Choroid plexus epithelial cell (primary cell): ENCODE data around the gene AMACR.
"Not testable (repeated sequence)": the region's sequence is repeated elsewhere in the genome, so short reads cannot be mapped to it uniquely, and the experiment has no call there.

Experiments used
- DNase-seq: peaks from one replicate; pipeline ENCODE4 v3.0.0-alpha.2; 2010; ENCODE audit warnings: low read depth
- H3K4me3 ChIP-seq: 2 replicates; pipeline ENCODE4 v1.5.1; 2011; ENCODE audit warnings: low read depth, mild to moderate bottlenecking, control low read depth, low read length, moderate library complexity
- TF ChIP-seq, protein P1 (sequence below): conservative IDR thresholded peaks from 2 replicates; pipeline ENCODE4 v1.5.1; 2011; ENCODE audit warnings: low read depth, mild to moderate bottlenecking, control low read depth, inconsistent platforms, low read length, moderate library complexity

Gene AMACR

DNA sequence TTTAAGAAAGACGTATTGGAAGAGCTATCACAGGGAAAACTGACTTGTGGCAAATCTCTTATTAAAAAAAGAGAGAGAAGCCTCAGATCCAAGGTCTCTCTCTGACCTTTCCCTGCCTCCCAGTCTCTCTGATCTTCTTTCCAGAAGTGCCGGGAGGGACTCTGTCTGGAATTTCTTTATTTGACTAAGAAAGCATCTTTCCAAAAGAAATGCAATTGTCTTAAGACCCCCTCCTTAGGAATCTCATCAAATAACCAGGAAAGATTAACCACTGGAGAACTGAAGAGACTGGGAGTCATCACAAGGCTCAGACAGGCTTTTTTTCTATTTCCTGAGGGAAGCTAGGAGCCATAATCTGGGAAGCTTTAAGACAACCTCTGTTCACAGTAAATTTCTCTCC is 30.5 kb upstream of the AMACR start:
- TF ChIP-seq, protein P1, sequence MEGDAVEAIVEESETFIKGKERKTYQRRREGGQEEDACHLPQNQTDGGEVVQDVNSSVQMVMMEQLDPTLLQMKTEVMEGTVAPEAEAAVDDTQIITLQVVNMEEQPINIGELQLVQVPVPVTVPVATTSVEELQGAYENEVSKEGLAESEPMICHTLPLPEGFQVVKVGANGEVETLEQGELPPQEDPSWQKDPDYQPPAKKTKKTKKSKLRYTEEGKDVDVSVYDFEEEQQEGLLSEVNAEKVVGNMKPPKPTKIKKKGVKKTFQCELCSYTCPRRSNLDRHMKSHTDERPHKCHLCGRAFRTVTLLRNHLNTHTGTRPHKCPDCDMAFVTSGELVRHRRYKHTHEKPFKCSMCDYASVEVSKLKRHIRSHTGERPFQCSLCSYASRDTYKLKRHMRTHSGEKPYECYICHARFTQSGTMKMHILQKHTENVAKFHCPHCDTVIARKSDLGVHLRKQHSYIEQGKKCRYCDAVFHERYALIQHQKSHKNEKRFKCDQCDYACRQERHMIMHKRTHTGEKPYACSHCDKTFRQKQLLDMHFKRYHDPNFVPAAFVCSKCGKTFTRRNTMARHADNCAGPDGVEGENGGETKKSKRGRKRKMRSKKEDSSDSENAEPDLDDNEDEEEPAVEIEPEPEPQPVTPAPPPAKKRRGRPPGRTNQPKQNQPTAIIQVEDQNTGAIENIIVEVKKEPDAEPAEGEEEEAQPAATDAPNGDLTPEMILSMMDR: no peak
- DNase-seq: no peak
- no peak overlapping the region for H3K4me3 ChIP-seq

DNA sequence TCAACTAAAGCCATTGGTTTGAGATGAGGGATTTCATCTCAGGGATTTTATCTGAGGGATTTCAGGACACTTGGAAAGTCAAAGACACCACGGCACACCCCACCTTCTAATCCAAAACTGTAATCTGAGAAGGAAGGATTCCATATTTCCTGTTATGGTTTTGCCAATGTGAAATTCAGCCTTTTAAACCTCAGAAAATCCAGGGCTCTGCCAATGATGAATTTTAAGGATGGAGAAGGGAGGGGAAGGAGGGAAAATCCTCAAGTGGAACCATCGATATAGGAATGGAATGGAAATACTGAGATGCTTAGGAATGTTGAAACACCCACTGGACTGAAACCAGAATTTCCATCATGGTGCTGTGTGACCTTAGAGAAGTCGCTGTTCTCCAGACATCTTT is 29.9 kb upstream of the AMACR start:
- no peak for DNase-seq
- TF ChIP-seq, protein P1: no peak
- H3K4me3 ChIP-seq: no peak overlapping the region

DNA sequence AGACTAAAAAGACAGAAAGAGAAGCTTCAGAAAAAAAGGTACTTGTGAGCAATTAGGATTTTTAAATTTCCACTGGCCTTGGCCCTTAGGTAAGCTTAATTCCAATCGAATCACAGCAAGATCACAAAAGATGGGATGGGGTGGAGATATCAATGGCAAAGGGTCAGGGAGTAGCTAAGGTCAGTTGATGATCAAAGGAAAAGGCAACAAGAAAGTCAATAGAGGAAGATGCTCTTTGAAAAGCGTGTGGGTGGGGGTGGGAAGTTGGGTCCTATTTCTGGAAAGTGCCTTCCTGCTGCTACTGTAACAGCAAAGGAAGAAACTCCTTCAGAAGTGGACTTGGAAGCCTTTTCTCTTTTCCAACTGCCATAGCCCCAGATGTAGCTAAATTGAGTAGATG is 27.9 kb upstream of the AMACR start:
- DNase-seq: no peak
- no peak overlapping the region for H3K4me3 ChIP-seq
- TF ChIP-seq, protein P1: no peak

DNA sequence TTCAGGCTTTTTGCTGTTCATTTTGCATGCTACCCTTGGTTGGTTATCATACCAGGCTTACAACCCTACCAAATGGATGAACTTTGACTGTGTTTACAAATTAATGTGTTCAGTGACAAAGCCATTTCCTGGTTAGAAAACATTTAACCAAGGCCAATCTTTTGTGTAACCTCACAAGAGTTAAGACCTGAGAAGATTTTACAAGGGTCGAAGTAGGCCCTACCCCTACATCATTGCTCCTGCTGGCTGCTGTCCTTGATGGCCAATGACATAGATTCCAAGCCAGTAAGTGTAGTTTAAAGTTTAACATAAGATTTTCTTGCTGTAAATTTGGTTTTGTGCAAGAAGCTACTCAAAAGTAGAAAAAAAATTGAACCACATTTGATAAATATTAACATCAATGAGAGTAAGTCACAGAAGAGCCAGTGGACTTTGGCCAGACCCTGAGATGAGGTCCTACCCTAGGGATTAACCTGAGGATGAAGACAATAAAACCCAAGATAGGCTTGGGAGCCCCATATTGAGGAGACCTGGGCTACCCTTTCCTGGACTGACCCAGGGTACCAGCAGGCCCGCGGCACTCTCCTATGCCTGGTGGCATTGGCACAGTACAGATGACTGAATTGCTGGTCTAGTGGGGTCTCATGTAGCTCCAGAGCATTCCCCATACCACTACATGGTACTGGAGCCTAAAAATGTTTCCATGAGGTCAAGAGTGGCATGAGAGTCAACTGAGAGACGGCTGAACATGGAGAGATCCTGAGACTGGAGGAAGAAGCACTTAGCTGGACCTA is 26.9 kb upstream of the AMACR start:
- no peak overlapping the region for H3K4me3 ChIP-seq
- TF ChIP-seq, protein P1: no peak
- DNase-seq: no peak

DNA sequence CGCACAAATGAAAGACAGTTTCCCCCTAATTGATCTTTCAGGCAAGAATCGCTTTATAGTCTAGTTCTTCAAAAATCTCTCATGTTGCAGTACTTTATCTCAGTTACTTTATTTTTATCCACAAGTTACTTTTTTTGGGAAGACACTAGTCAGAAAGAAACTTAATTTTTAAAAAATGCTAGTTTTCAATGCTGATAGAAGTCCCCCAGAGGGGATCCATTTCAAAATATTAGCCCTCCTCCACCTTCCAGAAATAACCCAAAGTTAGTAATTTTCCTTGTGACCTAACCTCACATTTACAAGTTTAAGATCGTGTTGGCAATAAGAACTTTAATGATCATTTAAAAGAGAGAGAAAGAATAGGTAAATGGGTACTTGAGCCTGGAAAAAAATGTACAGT is 24.1 kb upstream of the AMACR start:
- H3K4me3 ChIP-seq: no peak overlapping the region
- DNase-seq: no peak
- TF ChIP-seq, protein P1: no peak

DNA sequence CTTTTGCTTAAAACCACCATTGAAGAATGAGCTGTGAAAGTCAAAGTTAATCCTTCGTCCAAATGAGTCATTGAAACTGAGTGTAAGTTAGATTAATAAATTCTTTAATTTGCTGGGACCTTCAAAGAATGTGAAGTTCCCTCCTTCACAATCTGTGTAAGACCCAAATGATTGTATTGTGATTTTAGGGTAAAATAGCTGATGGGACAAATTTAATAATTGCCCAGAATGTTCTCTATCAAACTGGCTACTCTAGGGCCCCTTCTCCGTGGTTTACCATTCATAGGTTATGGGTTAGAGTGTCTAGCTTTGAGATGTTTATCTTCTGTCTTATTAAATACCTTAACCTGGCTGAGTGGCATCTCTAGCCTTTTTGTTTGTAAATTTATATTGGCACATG is 23.3 kb upstream of the AMACR start:
- no peak for DNase-seq
- TF ChIP-seq, protein P1: no peak
- H3K4me3 ChIP-seq: no peak overlapping the region

DNA sequence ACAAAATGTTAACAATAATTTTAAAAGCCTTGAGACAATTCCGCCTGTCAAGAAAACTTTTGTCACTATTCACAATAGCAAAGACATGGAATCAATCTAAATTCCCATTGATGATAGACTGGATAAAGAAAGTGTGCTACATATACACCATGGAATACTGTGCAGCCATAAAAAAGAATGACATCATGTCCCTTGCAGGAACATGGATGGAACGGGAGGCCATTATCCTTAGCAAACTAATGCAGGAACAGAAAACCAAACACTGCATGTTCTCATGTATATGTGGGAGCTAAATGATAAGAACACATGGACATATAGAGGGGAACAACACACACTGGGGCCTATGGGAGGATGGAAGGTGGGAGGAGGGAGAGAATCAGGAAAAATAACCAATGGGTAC is 22.7 kb upstream of the AMACR start:
- H3K4me3 ChIP-seq, DNase-seq: not testable (repeated sequence)
